HFFc6 (cell line): Measurements from ENCODE around the gene PRDM10. TPM values are rescaled to one million over a fixed set of nuclear protein-coding genes. Genes with fewer than 3 reads are reported as not detected.

Experiments used
- DNase-seq: peaks from one replicate; pipeline ENCODE4 v3.0.0-alpha.2; 2018
- H3K27ac Mint-ChIP-seq: 2 replicates; pipeline ENCODE4 v1.8.0; 2020; ENCODE audit warnings: mild to moderate bottlenecking, mixed read lengths
- H3K27me3 Mint-ChIP-seq: 2 replicates; pipeline ENCODE4 v1.8.0; 2021; ENCODE audit warnings: mild to moderate bottlenecking, moderate library complexity, mixed read lengths; ENCODE audit not compliant: insufficient read depth
- H3K36me3 Mint-ChIP-seq: 2 replicates; pipeline ENCODE4 v1.8.0; 2021; ENCODE audit warnings: low read depth, mixed read lengths
- H3K4me1 Mint-ChIP-seq: 2 replicates; pipeline ENCODE4 v1.8.0; 2020; ENCODE audit warnings: low read depth, mixed read lengths
- H3K4me3 Mint-ChIP-seq: 2 replicates; pipeline ENCODE4 v1.8.0; 2020; ENCODE audit warnings: mild to moderate bottlenecking, moderate library complexity, mixed read lengths
- H3K9me3 Mint-ChIP-seq: 2 replicates; pipeline ENCODE4 v1.8.0; 2020; ENCODE audit warnings: mild to moderate bottlenecking, mixed read lengths
- total RNA-seq, 6 experiments: library from RNA; stranded (reverse); fragmentation: NEBNext Ultra II Directional; extraction: Animal tissue kit (Norgen Biotek cat#: 25700); gene quantifications; 2 replicates in 1 of 6; 3 replicates in 5 of 6; pipeline ENCODE4 v1.2.3, GENCODE V29; 2021
- TF ChIP-seq, protein P1 (sequence below): fragments of 200-600 bp; sonication (generic); IDR thresholded peaks from 2 replicates; pipeline ENCODE4 v1.5.0; 2021; ENCODE audit warnings: antibody characterized with exemption, mild to moderate bottlenecking

Gene PRDM10
- total RNA-seq, 6 experiments from 2014 or later, result 7.0 to 8.6 (median 7.8) TPM

DNA sequence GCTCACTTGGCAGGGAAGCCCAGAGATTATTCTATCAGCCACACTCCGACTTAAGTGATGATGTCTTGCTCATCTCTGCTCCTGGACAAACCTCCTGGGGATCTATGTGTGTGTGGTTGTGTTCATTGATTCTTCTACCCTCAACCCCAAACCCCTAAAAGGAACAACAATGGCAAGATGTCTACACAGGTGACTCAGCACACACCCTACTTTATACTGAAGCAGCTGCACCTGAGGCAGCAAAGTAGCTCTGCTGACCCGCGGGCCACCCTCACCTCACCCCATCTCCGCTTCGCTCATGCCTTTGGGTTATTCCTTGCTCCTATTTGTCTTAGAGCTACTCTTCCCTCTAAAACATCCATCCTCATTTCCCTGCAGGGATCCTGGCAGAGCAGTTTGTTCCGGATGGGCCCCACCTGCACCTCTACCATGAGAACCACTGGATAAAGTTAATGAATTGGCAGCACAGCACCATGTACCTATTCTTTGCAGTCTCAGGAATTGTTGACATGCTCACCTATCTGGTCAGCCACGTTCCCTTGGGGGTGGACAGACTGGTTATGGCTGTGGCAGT, 148.3 kb downstream of the PRDM10 start:
- H3K27ac Mint-ChIP-seq, result no peak overlapping the region
- H3K4me1 Mint-ChIP-seq, result 0 out of 2 replicates have a peak, but pooled peaks cover 6% of the 10 kb centered on the region
- H3K36me3 Mint-ChIP-seq, result peaks cover 3% of the 10 kb centered on the region; the same call in 1 of the 2 replicates
- H3K9me3 Mint-ChIP-seq, result no peaks in the 10 kb centered on the region
- DNase-seq, result no peak
- TF ChIP-seq, protein P1, sequence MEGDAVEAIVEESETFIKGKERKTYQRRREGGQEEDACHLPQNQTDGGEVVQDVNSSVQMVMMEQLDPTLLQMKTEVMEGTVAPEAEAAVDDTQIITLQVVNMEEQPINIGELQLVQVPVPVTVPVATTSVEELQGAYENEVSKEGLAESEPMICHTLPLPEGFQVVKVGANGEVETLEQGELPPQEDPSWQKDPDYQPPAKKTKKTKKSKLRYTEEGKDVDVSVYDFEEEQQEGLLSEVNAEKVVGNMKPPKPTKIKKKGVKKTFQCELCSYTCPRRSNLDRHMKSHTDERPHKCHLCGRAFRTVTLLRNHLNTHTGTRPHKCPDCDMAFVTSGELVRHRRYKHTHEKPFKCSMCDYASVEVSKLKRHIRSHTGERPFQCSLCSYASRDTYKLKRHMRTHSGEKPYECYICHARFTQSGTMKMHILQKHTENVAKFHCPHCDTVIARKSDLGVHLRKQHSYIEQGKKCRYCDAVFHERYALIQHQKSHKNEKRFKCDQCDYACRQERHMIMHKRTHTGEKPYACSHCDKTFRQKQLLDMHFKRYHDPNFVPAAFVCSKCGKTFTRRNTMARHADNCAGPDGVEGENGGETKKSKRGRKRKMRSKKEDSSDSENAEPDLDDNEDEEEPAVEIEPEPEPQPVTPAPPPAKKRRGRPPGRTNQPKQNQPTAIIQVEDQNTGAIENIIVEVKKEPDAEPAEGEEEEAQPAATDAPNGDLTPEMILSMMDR, result no peak
- H3K4me3 Mint-ChIP-seq, result no peak overlapping the region
- peaks cover 41% of the 10 kb centered on the region for H3K27me3 Mint-ChIP-seq

DNA sequence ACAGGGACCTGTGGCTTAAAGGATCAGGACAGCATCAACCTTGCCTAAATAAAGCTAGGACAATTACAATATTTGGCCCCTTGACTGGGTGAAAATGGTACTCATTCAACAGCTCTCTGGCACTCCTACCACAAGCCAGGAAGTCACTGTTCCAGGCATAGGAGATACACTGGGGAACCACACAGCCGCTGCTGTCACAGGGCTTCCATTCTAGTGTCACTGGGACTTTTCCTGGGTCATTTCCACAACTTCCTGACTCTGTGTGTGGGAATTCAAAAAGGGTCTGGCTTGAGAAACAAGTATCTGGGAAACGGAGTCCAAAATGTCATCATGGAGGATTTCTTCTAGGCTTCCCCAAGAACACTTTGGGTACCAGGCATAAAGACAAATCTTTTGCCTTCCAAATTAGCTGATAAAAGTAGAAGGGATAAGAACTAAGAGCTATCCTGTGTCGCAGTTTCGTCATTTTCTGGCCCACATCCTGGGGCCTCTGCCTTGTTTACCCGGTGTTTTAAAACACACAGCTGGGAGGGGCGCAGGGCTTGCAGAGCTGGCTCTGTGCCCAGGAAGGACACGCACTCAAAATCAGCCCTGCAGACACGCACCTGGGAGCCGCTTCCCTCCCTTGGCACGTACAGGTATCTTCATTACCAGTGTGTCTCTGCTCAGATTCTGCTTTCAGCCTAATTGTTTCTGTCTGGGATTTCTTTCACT, 149.0 kb downstream of the PRDM10 start:
- H3K36me3 Mint-ChIP-seq, result no peaks in the 10 kb centered on the region
- no peak for DNase-seq
- H3K9me3 Mint-ChIP-seq, result no peaks in the 10 kb centered on the region
- 0 out of 2 replicates have a peak, but pooled peaks cover 6% of the 10 kb centered on the region for H3K4me1 Mint-ChIP-seq
- no peak overlapping the region for H3K27ac Mint-ChIP-seq
- TF ChIP-seq, protein P1, result no peak
- H3K27me3 Mint-ChIP-seq, result peaks cover 45% of the 10 kb centered on the region
- H3K4me3 Mint-ChIP-seq, result no peak overlapping the region

DNA sequence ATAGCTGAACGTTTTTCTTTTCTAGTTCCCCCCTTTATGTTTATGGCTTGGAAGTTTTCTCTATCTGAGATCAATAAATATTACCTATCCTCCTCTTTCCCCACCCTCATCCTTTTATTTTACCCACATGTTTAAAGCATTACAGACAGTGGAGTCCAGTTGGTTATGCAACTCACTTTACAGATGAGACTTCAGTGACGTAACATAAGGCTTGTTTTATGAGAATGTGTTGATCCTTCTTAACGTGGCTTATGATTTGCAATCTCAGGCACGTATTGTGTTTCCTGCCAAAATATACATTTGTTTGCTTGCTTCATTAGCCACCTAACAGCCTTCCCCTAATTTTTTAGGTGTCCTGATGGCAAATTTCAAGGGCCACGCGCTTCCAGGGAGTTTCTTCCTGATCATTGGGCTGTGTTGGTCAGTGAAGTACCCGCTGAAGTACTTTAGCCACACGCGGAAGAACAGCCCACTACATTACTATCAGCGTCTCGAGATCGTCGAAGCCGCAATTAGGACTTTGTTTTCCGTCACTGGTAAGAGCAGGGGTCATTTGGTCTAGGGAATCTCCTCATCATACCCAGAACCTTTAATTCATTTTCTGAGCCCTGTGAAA, 150.4 kb downstream of the PRDM10 start:
- Mint-ChIP-seq H3K9me3 (no peaks in the 10 kb centered on the region), H3K4me3 (no peak overlapping the region), H3K4me1 (peaks cover 7% of the 10 kb centered on the region), H3K27me3 (peaks cover 48% of the 10 kb centered on the region), H3K36me3 (no peaks in the 10 kb centered on the region), H3K27ac (no peak overlapping the region)
- TF ChIP-seq, protein P1, result no peak
- no peak for DNase-seq

Other genes starting within 250 kb of the PRDM10 start
- gene TMEM45B, start 187.0 kb downstream of the PRDM10 start, total RNA-seq, result not detected
- gene NFRKB, start 107.3 kb downstream of the PRDM10 start, total RNA-seq, result 10 to 100 TPM; 12.6 to 16.2 (median 14.4) TPM
- 100 to 1,000 TPM; 333 to 490 (median 458) TPM for gene APLP2, start 67.1 kb upstream of the PRDM10 start, total RNA-seq
- gene ST14, start 156.9 kb upstream of the PRDM10 start, total RNA-seq, result not detected